Stimulated activated CD8-positive, alpha-beta memory T cell treated with anti-CD3 and anti-CD28 coated beads, Interleukin-4, amount 100 ng/mL, for 48 hours (primary cell): Measurements from ENCODE around the gene NUDT14.

Source experiments
- DNase-seq: peaks from one replicate; pipeline ENCODE4 v3.0.0-alpha.2; 2020

Gene NUDT14

DNA sequence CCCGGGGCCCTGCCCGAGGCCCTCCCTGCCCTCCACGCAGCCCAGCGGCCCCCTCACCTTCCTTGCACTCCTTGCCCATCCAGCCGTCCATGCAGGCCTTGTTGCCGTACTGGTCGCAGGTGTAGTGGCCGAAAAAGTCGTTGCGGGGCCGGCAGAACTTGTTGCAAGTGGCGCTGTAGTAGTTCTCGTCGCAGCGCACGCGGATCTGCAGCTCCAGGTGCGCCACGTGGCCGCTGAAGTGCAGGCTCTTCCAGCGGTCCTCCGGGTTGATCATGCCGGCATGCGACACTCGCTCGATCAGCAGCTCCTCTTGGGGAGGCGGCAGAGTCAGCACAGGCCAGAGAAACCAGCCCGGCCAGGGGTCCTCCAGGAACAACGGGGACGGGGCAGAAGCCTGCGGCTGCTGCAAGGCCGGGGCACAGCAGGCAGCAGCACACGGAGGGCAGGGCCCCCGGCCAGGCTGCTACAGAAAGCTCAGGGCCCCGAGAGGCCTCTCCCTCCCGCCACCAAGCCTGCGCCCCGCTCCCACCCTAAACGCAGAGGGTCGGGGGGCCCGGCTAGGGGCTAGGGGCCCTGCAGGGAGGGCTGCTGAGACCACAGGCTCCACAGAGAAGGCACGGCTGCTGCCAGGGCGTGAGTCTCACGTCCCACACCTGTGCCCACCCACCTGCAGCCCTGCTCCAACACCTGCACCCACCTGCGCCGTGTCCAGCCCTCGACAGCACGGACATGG, 25.3 kb downstream of the NUDT14 start:
- no peak for DNase-seq

DNA sequence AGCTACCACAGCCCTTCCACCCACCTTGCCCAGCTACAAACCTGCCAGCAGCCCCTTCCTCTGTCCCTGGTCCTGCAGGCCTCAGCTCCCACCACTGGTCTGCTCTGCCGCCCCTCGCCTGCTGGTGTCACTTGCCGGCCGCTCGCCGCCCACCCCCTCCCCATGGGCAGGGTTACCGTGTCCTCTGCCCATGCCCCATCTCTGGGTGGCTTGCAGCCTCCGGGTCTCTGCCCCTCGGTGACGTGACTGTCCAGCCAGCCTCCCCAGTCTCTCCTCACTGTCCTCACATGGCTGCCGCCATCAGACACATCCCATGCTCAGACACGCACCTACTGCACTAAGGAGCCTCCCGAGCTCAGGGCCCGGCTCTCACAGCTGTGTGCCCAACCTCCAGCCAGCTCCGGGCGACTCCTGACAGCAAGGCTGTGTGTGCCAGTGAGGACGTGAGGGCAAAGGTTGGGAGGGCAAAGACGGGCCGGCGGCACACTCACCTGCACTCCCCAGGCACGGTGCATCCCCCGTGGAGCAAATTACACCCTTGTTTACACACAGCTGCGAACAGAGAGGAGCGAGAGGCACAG, 26.0 kb downstream of the NUDT14 start:
- no peak for DNase-seq

DNA sequence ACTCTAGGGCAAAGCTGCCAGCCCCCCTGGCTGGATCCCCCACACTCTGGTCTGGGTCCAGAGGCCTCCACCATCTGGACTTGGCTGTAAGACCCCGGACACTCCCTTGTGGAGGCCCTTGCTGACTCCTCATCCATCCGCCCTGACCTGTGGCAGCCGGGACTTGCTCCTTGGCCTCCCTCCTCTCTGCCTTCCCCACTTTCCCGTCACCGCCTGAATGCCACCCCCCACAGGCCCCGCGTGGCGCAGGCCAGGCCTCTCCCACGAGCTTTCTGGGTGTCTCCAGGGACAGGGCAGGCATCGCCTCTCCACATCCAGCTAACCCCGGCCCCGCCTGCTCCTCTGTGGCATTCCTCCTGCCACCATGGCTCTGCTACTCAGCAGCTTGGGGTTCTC, 26.6 kb downstream of the NUDT14 start:
- no peak for DNase-seq

DNA sequence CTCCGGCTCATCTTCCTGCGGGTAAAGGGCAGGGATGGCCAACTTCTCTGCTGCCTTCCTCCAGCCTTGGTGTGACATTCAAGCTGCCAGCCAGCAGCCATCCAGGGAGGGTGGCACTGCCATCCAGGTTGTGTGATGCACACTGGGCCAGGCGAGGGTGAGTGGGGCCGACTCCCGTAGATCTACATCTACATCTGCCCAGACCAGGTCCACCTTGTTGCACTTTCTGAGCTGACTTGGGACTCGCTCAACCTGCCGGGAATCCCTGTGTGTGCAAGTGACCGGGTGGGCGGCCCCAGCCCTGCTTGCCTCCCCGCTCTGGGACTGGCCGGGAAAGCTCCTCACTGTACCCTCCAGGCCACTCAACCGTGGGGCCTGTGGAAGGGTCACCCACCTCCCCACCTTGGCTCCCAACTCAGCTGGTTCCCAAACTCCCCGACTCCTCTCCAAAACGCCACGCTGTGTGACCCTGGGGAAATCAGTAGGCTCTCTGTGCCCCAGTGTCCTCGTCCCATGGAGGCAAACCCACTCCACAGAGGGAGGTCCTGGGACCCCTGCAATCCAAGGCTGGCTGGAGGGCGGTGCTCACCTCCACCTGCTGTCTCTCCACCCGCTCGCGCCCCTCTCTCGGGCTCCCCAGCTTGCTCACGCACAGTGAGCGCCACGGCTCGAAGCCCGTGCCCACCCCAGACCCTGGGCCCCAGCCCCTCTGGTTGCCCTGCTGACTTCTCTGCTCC, 27.2 kb downstream of the NUDT14 start:
- no peak for DNase-seq

DNA sequence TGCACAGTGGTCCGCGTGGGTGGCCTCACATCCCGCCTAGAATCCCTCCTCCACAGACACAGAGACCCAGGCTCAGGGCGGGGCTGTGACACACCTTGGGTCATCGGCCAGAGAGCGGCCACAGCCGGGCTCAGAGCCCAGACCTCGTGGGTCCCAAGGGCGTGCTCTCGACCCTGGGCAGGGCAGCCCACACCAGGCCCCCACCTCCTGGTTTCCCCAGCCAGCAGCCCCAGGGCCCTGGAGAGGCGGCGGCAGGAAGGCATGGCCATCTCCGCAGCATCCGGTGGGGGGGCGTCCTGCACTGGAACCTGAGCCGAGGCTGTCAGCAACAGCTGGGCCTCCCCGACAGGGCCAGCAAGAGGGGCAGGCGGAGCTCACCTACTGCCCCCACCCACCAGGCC, 27.8 kb downstream of the NUDT14 start:
- no peak for DNase-seq

DNA sequence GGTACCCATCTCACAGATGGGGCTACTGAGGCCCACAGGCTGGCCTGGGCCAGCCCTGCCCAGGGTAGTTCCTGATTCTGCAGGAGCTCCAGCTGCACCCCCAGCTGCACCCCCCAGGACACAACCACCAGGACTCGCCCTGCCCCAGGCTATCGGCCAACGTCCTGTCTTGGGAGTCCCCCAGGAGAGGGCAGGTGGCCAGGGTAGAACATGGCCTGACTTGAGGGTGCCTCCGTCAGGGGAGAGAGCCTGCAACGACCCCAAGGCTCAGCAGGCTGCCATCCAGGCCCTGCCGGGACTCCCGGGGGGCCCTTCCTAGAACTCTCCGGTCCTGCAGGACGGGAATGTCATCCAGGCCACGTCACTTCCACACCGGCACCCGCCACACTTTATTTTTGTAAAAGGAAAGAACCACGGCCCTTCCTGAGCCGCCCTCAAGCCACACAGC, 28.3 kb downstream of the NUDT14 start:
- no peak for DNase-seq

DNA sequence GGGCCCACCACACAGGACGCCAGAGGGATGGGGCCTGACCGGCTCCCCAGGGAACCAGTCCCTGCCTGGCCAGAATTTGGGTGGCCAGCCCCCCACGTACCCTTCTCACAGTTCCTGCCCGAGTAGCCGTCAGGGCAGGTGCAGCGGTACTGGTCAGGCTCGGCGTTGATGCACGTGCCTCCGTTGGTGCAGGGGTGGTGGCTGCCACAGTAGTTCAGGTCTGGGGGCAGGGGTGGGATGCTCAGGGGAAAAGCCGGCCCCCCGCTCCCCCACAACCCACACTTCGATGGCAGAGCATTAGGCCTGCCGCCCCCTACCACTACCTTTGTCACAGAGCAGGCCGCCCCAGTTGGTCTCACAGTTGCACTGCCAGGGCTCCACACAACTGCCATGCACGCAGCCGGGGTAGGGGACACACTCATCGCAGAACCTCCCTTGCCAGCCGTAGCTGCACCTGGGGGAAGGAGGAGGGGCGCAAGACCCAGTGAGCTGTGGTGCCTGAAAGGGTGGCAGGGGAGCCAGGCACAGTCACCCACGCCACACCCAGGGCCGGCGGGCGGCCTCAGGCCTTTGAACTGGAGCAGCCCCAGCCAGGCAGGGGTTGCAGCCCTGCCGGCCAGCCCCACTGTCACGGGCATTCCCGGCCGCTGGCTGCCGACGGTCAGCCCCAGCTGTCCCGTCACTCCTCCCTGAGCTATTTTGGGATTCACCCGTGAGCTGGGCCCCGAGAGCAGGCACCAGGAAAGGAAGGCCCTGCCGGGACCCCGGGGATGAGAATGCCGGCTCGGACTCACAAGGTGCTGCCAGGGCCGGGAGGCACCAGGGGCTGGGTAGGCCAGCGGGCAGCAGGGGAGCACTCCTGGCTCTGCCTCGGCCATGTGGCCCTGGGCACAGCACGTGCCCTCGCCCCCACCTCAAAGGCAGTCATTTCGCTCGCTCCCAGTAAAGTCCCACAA, 29.0 kb downstream of the NUDT14 start:
- no peak for DNase-seq

DNA sequence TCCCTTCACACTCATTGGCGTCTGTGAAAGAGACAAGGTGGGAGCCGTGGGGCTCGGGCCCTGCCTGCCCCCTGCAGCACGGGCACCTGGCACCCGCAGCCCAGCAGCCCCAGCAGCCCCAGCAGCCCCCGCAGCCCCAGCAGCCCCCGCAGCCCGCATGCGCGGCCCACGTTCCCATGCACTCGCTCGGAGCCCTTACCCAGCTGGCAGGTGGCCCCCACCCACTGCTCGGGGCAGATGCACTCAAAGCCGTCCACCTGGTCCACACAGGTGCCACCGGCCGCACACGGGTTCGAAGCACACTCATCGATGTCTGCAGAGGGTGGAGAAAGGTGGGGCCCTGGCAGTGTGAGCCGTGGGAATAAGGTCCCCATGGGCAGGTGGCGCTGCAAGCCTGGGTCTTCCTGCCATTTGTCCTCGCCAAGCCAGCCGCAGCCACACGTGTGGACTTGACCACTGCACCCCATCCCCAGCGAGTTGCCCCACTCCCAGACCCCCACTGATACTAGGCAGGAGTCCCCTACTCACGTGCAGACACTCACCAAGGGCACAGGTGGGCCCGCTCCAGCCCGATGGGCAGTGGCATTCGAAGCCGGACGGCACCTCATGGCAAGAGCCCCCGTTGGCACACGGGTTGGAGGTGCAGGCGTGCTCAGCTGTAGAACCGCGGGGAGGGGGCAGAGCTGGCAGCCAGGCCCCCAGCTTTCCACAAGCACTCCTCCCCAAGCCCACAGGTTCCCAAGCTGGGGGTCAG, 29.9 kb downstream of the NUDT14 start:
- DNase-seq, result no peak

DNA sequence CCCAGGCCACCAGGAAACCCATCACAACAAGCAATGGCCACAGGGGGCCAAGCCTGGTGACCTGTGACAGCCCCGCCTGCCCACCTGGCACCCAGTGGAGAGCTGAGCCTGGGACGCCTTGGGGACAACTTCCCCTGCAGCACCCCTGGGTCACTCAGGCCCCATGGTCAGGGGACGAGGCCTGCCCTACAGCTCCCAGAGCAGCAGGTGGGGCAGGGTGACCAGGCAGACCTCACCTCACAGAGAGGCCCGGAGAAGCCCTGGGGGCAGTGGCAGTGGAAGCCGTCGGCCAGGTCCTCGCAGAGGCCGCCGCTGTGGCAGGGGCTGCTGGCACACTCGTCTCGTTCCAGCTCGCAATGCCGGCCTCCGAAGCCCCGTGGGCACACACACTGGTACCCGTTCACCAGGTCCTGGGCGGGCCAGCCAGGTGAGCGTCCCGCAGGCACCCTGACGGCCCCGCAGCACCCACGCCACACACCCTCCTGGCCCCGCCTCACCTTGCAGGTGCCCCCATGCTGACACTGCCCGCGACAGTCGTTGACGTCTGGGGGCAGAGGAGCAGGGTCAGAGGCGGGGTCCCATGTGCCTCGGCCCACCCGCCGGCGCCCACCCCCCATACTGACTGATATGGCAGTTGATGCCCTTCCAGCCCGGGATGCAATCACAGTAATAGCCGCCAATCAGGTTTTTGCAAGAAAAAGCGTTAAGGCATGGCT, 30.6 kb downstream of the NUDT14 start:
- no peak for DNase-seq

DNA sequence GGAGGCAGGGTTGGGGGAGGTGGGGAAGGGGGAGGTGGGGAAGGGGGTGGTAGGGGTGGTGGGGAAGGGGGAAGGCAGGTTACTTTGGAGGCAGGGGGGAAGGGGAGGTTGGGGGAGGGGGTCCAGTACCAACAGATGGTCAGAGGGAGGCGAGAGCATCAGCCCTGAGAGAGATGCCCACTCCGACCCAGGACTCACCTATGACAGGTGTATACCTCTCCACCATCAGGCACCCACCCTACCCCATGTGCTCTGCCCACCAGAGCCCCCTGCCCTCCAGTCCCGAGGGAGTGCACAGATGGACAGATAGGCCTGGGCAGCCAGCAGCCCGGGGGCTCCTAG, 31.1 kb downstream of the NUDT14 start:
- DNase-seq, result no peak

DNA sequence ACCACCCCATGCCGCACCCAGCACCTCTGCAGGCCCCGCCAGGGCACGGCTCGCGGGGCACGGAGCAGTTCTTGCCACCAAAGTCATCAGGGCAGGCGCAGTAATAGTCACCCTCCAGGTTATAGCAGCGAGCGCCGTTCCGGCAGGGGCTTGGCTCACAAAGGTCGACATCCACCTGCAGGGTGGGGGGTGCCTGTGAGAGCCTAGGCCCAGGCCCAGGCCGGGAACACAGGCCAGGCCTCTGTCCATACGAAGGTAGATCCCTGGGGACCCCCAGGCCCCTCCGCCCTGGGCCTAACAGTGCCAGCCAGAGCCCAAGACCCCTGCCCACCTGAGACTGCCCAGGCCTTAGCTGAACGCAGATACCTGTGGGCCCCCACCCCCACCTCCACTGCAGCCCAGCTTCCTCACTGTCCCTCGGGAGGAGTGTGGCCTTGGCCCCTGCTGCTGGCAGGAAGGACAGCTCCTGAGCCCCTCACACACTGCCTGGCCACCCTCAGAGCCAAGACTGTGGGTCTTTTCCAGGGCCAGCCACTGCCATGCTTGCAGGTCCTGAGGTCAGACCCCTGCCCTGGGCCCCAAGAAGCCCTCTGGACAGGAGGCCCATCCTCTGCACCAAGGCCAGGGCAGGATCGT, 31.8 kb downstream of the NUDT14 start:
- no peak for DNase-seq

DNA sequence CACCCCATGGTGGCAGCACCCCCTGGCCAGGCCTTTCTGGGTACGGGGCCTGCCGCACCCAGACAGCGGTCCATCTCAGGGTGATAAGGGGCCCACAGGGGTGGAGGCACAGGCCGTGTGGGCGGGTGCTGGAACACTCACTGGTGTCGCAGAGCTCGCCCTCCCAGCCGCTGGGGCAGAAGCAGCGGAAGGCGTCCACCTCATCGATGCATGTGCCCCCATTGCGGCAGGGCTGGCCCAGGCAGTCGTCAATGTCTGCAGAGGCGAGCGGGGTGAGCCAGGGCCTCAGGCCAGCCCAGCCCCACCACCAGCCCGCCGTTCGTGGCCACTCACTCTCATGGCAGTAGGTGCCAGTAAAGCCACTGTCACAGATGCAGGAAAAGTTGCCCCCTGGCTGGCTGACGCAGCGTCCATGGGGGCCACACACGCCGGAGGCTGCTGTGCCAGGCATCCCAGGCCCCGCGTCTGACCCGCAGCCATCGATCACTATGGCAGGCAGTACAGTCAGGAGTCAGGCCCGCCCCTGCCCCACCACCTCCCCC, 32.4 kb downstream of the NUDT14 start:
- DNase-seq, result no peak

DNA sequence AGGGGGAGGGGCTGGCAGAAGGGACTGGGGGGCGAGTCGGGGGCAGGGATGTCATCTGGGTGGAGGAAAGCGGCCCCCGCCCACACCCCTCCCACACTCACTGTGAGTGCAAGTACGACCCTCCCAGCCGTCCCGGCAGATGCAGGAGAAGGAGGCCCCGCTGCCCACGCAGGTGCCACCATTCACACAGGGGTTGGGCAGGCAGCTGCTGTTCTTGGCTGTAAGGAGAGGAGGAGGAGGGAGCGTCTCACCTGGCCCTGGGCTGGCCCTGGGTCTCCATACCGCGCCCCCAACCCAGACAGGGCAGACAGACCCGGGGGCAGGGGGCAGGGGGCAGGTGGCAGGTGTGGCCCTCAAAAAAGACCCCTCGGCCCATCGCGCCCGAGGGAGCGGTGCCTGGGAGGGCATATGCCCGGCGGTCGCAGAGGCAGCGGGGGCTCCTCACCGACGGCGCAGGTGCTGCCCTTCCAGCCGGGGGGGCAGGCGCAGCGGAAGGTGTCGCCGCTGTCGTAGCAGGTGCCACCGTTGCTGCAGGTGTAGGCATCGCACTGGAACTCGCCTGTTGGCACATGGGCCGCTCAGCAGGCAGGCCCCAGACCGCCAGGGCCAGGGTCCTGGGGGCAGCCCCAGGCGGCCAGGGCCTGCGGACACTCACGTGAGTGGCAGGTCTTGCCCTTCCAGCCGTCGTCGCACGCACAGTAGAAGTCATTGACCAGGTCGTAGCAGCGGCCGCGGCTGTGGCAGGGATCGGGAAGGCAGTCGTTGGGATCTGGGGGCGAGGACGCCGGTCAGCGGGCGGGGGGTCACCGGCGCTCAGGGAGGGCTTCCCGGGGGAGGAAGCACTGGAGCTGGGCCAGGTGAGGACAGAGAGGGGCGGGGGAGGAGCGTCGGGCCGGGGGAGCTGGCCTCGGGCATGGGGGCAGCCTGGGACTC, 33.2 kb downstream of the NUDT14 start:
- DNase-seq, result no peak

DNA sequence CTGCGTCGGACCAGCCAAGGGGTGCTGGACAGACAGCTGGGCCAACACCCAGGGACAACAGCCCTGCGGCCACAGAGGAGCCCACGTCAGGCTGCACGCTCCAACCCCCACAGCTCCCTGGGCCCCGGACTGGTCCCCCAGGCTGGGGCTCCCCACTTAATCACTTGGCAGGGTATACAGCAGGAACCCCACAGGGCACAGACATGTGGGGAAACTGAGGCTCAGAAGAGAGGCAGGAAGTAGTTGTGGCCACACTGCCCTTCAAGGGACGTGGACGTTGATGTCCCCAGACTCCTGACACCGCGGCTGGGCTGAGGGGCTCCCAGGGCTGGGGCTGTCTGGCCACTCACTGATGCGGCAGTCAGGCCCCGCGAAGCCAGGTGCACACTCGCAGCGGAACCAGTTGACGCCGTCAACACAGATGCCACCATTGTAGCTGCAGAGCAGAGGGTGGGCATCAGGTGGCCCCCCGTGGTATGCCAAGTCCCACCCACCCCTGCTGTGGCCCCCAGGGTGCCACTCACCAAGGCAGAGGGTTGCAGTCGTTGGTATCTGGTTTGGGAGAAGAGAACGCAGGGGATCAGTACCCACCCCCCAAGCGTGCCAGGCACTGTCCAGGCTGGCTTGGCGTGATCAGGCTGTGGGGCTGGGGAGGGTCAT, 34.0 kb downstream of the NUDT14 start:
- DNase-seq, result no peak

DNA sequence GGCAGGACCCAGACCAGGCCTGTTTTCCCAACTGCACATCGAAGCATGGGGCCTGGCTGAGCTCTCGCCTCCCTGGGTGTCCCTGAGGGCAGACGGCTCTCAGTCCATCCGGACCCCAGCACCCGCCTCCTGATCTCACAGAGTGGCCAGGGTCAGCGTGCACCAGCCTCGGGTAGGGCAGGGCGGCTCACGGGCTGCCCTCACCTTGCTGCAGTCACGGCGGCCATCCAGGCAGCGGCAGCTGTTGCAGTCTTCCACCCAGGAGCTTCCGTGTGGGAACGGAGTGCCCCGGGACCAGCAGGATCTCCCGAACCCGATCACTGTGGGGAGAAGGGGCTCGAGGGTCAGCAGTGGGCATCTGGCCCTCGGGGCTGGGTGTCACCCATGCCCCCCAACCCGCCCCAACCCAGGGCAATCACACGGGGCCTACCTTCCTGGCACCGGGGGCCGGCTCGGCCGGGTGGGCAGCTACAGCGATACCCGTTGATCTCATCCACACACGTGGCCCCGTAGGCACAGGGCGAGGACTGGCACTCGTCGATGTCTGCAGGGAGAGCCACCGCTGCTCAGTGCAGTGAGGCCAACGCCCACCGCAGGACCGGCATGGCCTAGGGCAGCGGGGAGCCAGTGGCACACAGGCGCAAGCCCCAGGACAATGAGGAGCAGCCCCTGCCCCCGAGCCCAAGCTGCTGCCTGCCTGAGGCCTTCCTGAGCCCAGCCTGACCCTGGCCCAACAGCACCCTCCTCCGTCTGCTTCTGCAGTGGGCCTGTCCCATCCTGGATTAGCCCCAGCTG, 34.7 kb downstream of the NUDT14 start:
- no peak for DNase-seq

DNA sequence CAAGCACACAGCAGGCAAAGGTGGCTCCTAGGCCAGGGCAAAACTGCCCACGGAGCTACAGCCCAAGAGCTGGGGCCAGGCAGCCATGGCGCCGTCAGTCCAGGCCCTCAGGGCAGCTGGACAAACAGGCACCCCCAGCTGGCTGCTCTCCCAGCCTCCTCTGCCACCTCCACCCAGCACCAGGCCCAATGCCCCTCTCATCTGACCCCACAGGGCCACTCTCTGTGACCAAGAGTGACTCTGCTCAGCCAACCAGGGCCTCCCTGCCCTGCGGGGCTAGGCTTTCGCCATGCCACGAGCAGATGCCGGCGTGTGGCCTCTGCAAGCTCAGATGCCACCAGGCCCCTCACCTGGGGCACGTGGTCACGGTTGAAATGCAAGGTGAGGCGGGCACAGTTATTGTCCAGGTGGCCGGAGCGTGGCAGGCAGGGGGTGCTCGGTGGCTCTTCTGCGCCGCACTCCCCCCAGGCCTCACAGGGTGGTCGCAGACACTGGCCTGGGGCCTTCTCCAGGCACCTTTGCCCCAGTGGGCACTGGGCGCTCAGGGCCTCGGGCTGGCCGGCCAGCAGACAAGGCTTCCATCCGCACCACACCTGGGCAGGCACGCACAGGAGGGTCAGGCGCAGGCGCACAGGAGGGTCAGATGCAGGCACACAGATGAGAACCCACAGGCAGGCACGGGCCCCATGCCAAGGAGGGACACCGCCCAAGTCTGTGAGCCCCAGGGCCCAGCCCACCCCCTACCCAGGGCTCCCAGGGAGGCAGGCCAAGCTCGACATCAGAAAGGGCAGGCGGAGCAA, 35.5 kb downstream of the NUDT14 start:
- DNase-seq, result no peak

DNA sequence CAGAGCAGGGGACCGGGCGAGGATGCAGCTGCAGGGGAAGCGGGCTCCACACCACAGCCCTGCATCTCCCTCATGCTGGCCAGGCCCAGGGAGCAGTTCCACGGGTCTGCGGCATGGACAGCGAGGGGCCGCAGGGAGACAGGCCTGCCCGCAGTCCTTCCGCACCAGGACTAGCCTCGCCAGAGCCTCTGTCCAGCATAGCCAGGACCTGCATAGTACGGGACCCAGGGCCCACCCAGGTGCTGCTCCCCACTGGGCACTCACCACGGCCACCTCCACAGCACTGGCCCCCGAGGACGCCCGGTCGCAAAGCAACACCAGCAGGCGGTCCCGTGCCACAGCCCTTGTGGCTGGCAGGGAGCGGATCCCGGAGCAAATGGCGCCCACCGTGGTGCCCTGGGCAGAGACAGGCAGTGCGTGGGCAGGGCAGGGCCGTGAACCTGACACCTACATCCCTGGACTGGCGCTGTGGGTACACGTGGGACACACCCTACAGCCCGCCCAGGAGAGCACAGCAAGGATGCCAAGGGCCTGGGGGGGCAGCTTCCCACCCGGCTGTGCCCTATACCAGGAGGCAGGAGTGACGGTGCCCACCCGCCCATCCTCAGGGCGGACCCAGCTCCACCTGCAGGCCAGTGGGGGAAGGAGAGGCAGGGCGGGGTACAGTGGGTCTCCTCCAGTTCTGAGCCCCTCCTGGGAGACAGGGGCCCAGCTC, 36.3 kb downstream of the NUDT14 start:
- no peak for DNase-seq
